Liver (tissue), 9 donors: Measurements from ENCODE around the gene SPATS2L. TPM values are rescaled to one million over a fixed set of nuclear protein-coding genes. Genes with fewer than 3 reads are reported as not detected.

ENCODE experiments used
- DNase-seq: peaks from one replicate; pipeline ENCODE4 v3.0.0-alpha.2; 2017; ENCODE audit warnings: low spot score
- H3K27ac ChIP-seq, 2 donors: one replicate each; pipeline ENCODE4 v1.7.0; 2013; ENCODE audit warnings: inconsistent platforms in 2 of 2, low read length in 2 of 2, control low read depth in 1 of 2, low read depth in 1 of 2, mild to moderate bottlenecking in 1 of 2
- H3K27me3 ChIP-seq, 4 donors: one replicate each; pipeline versions ENCODE4 v1.6.1 to v1.7.0; 2013; ENCODE audit warnings: low read length in 3 of 4, inconsistent platforms in 1 of 4, mild to moderate bottlenecking in 1 of 4, moderate library complexity in 1 of 4; ENCODE audit not compliant: control insufficient read depth in 4 of 4, insufficient read depth in 4 of 4
- H3K36me3 ChIP-seq, 4 donors: one replicate each; pipeline versions ENCODE4 v1.6.1 to v1.7.0; 2013; ENCODE audit warnings: low read length in 3 of 4, mild to moderate bottlenecking in 3 of 4, low read depth in 1 of 4, moderate library complexity in 1 of 4; ENCODE audit not compliant: control insufficient read depth in 4 of 4, insufficient read depth in 3 of 4
- H3K4me1 ChIP-seq, 4 donors: one replicate each; pipeline versions ENCODE4 v1.6.1 to v1.7.0; 2013; ENCODE audit warnings: low read length in 3 of 4, mild to moderate bottlenecking in 3 of 4, moderate library complexity in 1 of 4; ENCODE audit not compliant: control insufficient read depth in 4 of 4, insufficient read depth in 4 of 4
- H3K4me3 ChIP-seq, 3 donors: one replicate each; pipeline versions ENCODE4 v1.6.1 to v1.7.0; 2013; ENCODE audit warnings: low read length in 3 of 3, control low read depth in 1 of 3, low read depth in 1 of 3, mild to moderate bottlenecking in 1 of 3
- H3K9ac ChIP-seq, 2 donors: one replicate each; pipeline ENCODE4 v1.7.0; 2013; ENCODE audit warnings: low read length in 2 of 2, mild to moderate bottlenecking in 2 of 2, moderate library complexity in 2 of 2, control low read depth in 1 of 2, low read depth in 1 of 2
- H3K9me3 ChIP-seq, 4 donors: one replicate each; pipeline versions ENCODE4 v1.6.1 to v1.7.0; 2013; ENCODE audit warnings: low read length in 3 of 4; ENCODE audit not compliant: control insufficient read depth in 4 of 4
- ATF3 ChIP-seq: IDR thresholded peaks from 2 replicates; pipeline ENCODE4 v1.6.1; 2016; ENCODE audit warnings: antibody characterized with exemption
- CTCF ChIP-seq: fragments of 150-350 bp; IDR thresholded peaks from 2 replicates; pipeline ENCODE4 v1.5.1; 2017; ENCODE audit warnings: improper control_type of control experiment, low read depth, low read length; ENCODE audit not compliant: missing input control
- FOXA1 ChIP-seq: IDR thresholded peaks from 2 replicates; pipeline ENCODE4 v1.6.1; 2016; ENCODE audit warnings: antibody characterized with exemption
- FOXA2 ChIP-seq: IDR thresholded peaks from 2 replicates; pipeline ENCODE4 v1.6.1; 2016; ENCODE audit warnings: antibody characterized with exemption
- GABPA ChIP-seq, 2 donors: IDR thresholded peaks in 1 of 2; conservative IDR thresholded peaks in 1 of 2; 2 replicates each; pipeline ENCODE4 v1.6.1; 2016; ENCODE audit warnings: antibody characterized with exemption in 2 of 2, mild to moderate bottlenecking in 1 of 2, moderate library complexity in 1 of 2
- HNF4A ChIP-seq, 2 donors: conservative IDR thresholded peaks; 2 replicates each; pipeline ENCODE4 v1.6.1; 2016; ENCODE audit warnings: antibody characterized with exemption in 2 of 2, mild to moderate bottlenecking in 2 of 2
- JUND ChIP-seq, 2 donors: IDR thresholded peaks; 2 replicates each; pipeline ENCODE4 v1.6.1; 2016; ENCODE audit warnings: antibody characterized with exemption in 2 of 2
- MAX ChIP-seq: IDR thresholded peaks from 2 replicates; pipeline ENCODE4 v1.6.1; 2016; ENCODE audit warnings: antibody characterized with exemption
- NR2F2 ChIP-seq: IDR thresholded peaks from 2 replicates; pipeline ENCODE4 v1.6.1; 2016; ENCODE audit warnings: antibody characterized with exemption
- RAD21 ChIP-seq, 2 donors: IDR thresholded peaks; 2 replicates each; pipeline ENCODE4 v1.6.1; 2016; ENCODE audit warnings: antibody characterized with exemption in 2 of 2, mild to moderate bottlenecking in 2 of 2
- REST ChIP-seq: IDR thresholded peaks from 2 replicates; pipeline ENCODE4 v1.6.1; 2016; ENCODE audit warnings: antibody characterized with exemption, mild to moderate bottlenecking
- RXRA ChIP-seq, 2 donors: IDR thresholded peaks; 2 replicates each; pipeline ENCODE4 v1.6.1; 2017 to 2018; ENCODE audit warnings: antibody characterized with exemption in 2 of 2, mild to moderate bottlenecking in 1 of 2
- SP1 ChIP-seq: IDR thresholded peaks from 2 replicates; pipeline ENCODE4 v1.6.1; 2018; ENCODE audit warnings: antibody characterized with exemption, mild to moderate bottlenecking
- TAF1 ChIP-seq: conservative IDR thresholded peaks from 2 replicates; pipeline ENCODE4 v1.6.1; 2016; ENCODE audit warnings: antibody characterized with exemption, mild to moderate bottlenecking
- YY1 ChIP-seq: IDR thresholded peaks from 2 replicates; pipeline ENCODE4 v1.6.1; 2016; ENCODE audit warnings: antibody characterized with exemption, mild to moderate bottlenecking
- WGBS: extraction: QIAGEN DNeasy Blood & Tissue Kit; methylation state at CpG from one replicate; pipeline ENCODE4 v1.1.7; 2013; 5-methylcytosine and 5-hydroxymethylcytosine counted together
- polyA plus RNA-seq, 2 donors: library from polyadenylated mRNA; stranded (reverse) in 1 of 2; unstranded in 1 of 2; fragments of 200-250 nt in 1 of 2; fragments of >200 nt in 1 of 2; fragmentation: Nextera tagmentation in 1 of 2; extraction: Ambion mirVana in 1 of 2; gene quantifications; one replicate each; pipeline versions ENCODE4 v1.2.1 to v1.2.3, GENCODE V29; 2013 to 2015
- total RNA-seq, 2 donors: library from RNA; depleted of rRNA; stranded (reverse); fragments of >200 nt; gene quantifications; one replicate each; pipeline ENCODE4 v1.2.3, GENCODE V29; 2014
- donor health status: healthy.
- donor health status: healthy.
- donor health status: healthy.
- donor health status: healthy.
- donor health status: healthy.

Gene SPATS2L
- total and polyA plus RNA-seq, 4 donors = 31.4 to 49.9 (median 42.4) TPM

GRCh38 chr2:200404615-200405014 is 98.1 kb downstream of the SPATS2L start (continued):
- TF ChIP-seq REST = no peak
- no peak for TF ChIP-seq NR2F2
- no peak for TF ChIP-seq ATF3
- TF ChIP-seq FOXA1 = no peak
- no peak for TF ChIP-seq TAF1

GRCh38 chr2:200405599-200406298 is 99.3 kb downstream of the SPATS2L start:
- Histone ChIP-seq H3K9ac (no peak overlapping the region), H3K36me3 (peaks cover 0 to 11% (median 0%) of the 10 kb centered on the region in 4 donors), H3K27ac (peak overlapping the region; percentile 16 to 68), H3K9me3 (no peaks in the 10 kb centered on the region), H3K27me3 (no peaks in the 10 kb centered on the region), H3K4me3 (no peak overlapping the region), H3K4me1 (peaks cover 0 to 2% (median 0%) of the 10 kb centered on the region in 4 donors)
- TF ChIP-seq ATF3 = no peak
- no peak for TF ChIP-seq REST
- TF ChIP-seq HNF4A (conservative IDR thresholded peaks at IDR 0.05) = peak in 1 of 2 donors; percentile 3
- peak; percentile 46 for TF ChIP-seq YY1
- TF ChIP-seq TAF1 = no peak
- peak; percentile 45 for TF ChIP-seq FOXA2
- peak; percentile 52 to 80 for TF ChIP-seq JUND (IDR thresholded peaks at IDR 0.05)
- DNase-seq = no peak
- WGBS = 56% methylated on average over 1 of the region's 1 CpG

GRCh38 chr2:200406379-200406778 is 99.9 kb downstream of the SPATS2L start:
- 62% methylated on average over 2 of the region's 2 CpGs for WGBS
- no peak for TF ChIP-seq GABPA (IDR thresholded peaks at IDR 0.05 in 1 of 2, conservative IDR thresholded peaks at IDR 0.05 in 1 of 2)
- TF ChIP-seq REST = no peak
- no peak for TF ChIP-seq CTCF
- TF ChIP-seq YY1 = no peak
- no peak for TF ChIP-seq SP1
- TF ChIP-seq MAX = no peak
- TF ChIP-seq RXRA (IDR thresholded peaks at IDR 0.05) = no peak
- TF ChIP-seq TAF1 = no peak
- TF ChIP-seq RAD21 (IDR thresholded peaks at IDR 0.05) = no peak
- TF ChIP-seq HNF4A (conservative IDR thresholded peaks at IDR 0.05) = no peak
- TF ChIP-seq NR2F2 = no peak
- TF ChIP-seq JUND (IDR thresholded peaks at IDR 0.05) = no peak

More at GRCh38 chr2:200406379-200406778, 99.9 kb downstream of the SPATS2L start:
- H3K36me3 ChIP-seq = peaks cover 0 to 8% (median 0%) of the 10 kb centered on the region in 4 donors
- no peaks in the 10 kb centered on the region for H3K9me3 ChIP-seq
- H3K27ac ChIP-seq = peak overlapping the region in 1 of 2 donors; percentile 68
- H3K27me3 ChIP-seq = no peaks in the 10 kb centered on the region
- no peak overlapping the region for H3K4me3 ChIP-seq
- no peak for DNase-seq
- no peaks in the 10 kb centered on the region for H3K4me1 ChIP-seq
- H3K9ac ChIP-seq = no peak overlapping the region
